Left cardiac atrium (tissue), 4 donors: Measurements from ENCODE around the gene ZNF182. TPM values are rescaled to one million over a fixed set of nuclear protein-coding genes. Genes with fewer than 3 reads are reported as not detected.
"Not testable (repeated sequence)": the region's sequence is repeated elsewhere in the genome, so short reads cannot be mapped to it uniquely, and the experiment has no call there.

Source experiments
- ATAC-seq, 2 donors: fragments of 200-7000 bp; cut with Tn5 transposase; one replicate each; pipeline ENCODE4 v1.9.1; 2020; ENCODE audit warnings: mild to moderate bottlenecking in 2 of 2, moderate library complexity in 2 of 2
- DNase-seq: peaks from one replicate; pipeline ENCODE4 v3.0.0-alpha.2; 2020
- intact Hi-C, 2 donors: fragments of 100-400 bp; cut with DNase I; formaldehyde crosslinking; loops; one replicate each; pipeline versions ENCODE4 v1.14.1 to v1.15.1; 2022 to 2023
- total RNA-seq, 2 donors: library from RNA; stranded (reverse); fragmentation: NEBNext Ultra II Directional; extraction: Animal tissue kit (Norgen Biotek cat#: 25700); gene quantifications; one replicate each; pipeline ENCODE4 v1.2.1, GENCODE V29; 2021
- donor health status: DM: no; HTN: yes; CAD: no.
- donor health status: DM: no; HTN: yes; CAD: no; lungs with severe emphysema.
- donor health status: DM: yes; HTN: yes; CAD: no.
- donor health status: Dilated cardiomyopathy.

Gene ZNF182
- total RNA-seq, 2 donors from 2014 or later: 2.7 to 2.9 TPM

- no peak for DNase-seq
- intact Hi-C loops: no loop called here
- no peak for ATAC-seq
Measured at GRCh38 chrX:47936940-47937317, 66.9 kb downstream of the ZNF182 start.

DNA sequence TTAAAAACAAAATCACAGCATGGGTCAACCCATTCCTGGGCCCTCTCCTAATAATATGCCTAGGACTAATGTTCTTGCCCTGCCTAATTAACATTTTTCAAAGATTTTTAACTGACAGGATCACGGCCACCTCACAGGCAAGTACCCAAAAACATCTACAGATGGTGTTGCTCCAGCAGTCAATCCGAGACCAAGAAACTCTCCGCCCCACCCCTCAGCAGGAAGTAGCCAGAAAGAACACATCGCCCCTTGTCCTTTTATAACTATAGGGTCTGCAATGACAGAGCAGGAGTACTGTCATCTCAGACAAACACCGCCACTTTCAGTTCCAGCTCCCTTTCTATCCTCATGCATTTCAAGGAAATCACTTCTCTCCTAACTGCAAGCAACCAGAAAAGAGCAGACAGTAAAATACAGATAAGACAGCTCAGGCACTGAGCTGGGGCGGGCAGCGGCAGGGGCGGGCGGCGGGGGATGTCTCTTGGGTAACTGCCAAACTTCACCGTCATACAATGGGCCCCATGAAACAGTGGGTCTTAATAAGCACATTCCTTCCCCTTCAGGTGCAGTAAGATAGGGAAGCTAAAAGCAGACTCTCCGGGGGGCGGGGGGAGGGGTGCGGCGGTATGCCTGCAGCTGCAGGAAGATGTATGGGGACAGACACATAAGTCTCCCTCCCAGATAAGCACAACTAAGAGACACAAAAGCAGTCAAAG, 67.4 kb downstream of the ZNF182 start:
- ATAC-seq (no peak), DNase-seq (no peak)
- intact Hi-C loops: no loop called here

- intact Hi-C loops: no loop called here
- ATAC-seq (no peak), DNase-seq (no peak)
Measured at GRCh38 chrX:47933946-47934345, 69.8 kb downstream of the ZNF182 start.

DNA sequence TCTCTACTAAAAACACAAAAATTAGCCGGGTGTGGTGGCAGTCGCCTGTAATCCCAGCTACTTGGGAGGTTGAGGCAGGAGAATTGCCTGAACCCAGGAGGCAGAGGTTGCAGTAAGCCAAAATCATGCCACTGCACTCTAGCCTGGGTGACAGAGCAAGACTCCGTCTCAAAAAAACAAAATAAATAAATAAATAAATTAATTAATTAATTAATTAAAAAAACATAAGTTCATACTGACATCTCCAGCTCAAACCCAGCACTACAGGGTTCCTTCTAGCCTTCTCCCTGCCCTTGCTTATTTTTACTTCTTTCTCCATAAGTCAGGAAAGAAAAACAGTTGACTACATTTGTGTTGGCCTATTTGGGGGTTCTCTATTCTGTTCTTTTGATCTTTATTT, 71.8 kb downstream of the ZNF182 start:
- ATAC-seq, DNase-seq, intact Hi-C loops: not testable (repeated sequence)

DNA sequence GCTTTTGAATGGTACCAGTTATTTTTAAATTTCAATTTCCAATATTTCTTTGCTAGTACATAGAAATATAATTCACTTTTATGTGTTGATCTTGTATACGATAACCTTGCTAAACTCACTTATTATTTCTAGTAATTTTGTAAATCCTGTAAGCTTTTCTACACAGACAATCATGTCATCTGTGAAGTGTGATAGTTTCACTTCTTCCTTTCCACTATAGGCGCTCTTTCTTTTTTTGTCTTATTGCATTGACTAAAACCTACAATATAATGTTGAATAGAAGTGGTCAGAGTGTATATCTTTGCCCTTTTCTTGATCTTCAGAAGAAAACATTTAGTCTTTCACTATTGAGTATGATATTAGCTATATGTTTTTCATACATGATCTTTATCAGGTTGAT, 76.6 kb downstream of the ZNF182 start:
- intact Hi-C loops: no loop called here
- ATAC-seq (no peak), DNase-seq (no peak)

Other genes with a start within 250 kb of the ZNF182 start
- gene ZNF81, start 167.1 kb downstream of the ZNF182 start, total RNA-seq: 1 to 10 TPM; 7.0 to 7.6 TPM
- not detected for gene SPACA5, start 3.0 kb upstream of the ZNF182 start, total RNA-seq
- gene ZNF630, start 67.7 kb upstream of the ZNF182 start, total RNA-seq: 1 to 10 TPM; 1.7 to 2.8 TPM
- not detected for gene SPACA5B, start 126.6 kb upstream of the ZNF182 start, total RNA-seq
- not detected for gene SSX5, start 192.8 kb upstream of the ZNF182 start, total RNA-seq